Measurements from ENCODE around the gene ANKRD55. TPM values are rescaled to one million over a fixed set of nuclear protein-coding genes. Genes with fewer than 3 reads are reported as not detected.
"Not testable (repeated sequence)": the region's sequence is repeated elsewhere in the genome, so short reads cannot be mapped to it uniquely, and the experiment has no call there.

ANKRD55 gene
- total and polyA plus RNA-seq, 2 donors from 2014 or later: 0.26 to 1.2 TPM

DNA sequence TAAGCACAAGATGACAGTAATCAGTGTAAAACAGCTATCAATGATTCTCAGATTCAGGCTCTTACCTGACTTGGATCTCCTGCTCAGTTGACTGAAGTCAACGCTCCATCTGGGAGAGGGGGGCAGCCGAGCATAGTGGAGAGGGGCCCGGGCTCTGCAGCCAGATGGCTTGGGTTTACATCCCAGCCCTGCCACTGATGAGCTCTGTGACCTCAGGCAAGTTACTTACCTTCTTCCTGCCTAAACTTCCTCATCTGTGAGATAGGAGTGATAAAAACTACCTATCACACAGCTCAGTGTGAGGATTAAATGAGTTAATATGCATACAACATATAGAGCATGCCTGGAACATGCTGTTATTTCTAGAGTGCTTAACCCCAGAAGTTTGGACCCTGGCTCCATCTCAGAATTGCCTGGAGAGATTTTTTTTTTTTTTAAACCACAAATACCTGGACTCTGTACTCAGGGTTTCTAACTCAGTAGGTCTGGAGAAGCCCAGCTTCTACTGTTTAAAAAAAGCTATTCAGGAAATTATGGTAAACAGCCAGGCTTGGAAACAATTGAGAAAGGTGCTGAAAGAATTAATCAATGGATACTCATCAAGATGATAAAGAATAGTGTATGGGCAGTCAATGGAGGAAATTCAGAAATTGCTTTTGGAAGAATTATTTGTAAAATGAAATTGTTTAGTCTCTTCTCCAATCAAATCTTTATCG lies 72.2 kb downstream of the ANKRD55 start:
- Histone ChIP-seq H3K9me3 (ENCODE audit: control insufficient read depth in 2 of 3, insufficient read depth in 1 of 3, low read length in 3 of 3) (no peaks in the 10 kb centered on the region), H3K36me3 (ENCODE audit: control insufficient read depth in 2 of 3, insufficient read depth in 3 of 3, low read length in 3 of 3) (no peaks in the 10 kb centered on the region), H3K27ac (ENCODE audit: low read depth in 2 of 2, low read length in 2 of 2) (peak overlapping the region; percentile 3 to 32), H3K27me3 (ENCODE audit: control insufficient read depth, insufficient read depth, low read length) (no peaks in the 10 kb centered on the region), H3K4me1 (ENCODE audit: control insufficient read depth in 2 of 3, insufficient read depth in 2 of 3, low read depth in 1 of 3, low read length in 3 of 3) (no peaks in the 10 kb centered on the region), H3K4me3 (ENCODE audit: low read length in 3 of 3) (no peak overlapping the region), H3K9ac (ENCODE audit: low read length in 3 of 3) (no peak overlapping the region)
- intact Hi-C loops (cut with DNase I): no loop called here
- DNase-seq: no peak
- no peak for FAIRE-seq
- TF ChIP-seq, protein P1, sequence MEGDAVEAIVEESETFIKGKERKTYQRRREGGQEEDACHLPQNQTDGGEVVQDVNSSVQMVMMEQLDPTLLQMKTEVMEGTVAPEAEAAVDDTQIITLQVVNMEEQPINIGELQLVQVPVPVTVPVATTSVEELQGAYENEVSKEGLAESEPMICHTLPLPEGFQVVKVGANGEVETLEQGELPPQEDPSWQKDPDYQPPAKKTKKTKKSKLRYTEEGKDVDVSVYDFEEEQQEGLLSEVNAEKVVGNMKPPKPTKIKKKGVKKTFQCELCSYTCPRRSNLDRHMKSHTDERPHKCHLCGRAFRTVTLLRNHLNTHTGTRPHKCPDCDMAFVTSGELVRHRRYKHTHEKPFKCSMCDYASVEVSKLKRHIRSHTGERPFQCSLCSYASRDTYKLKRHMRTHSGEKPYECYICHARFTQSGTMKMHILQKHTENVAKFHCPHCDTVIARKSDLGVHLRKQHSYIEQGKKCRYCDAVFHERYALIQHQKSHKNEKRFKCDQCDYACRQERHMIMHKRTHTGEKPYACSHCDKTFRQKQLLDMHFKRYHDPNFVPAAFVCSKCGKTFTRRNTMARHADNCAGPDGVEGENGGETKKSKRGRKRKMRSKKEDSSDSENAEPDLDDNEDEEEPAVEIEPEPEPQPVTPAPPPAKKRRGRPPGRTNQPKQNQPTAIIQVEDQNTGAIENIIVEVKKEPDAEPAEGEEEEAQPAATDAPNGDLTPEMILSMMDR (IDR thresholded peaks at IDR 0.05; ENCODE audit: borderline replicate concordance, extremely low read depth, insufficient read depth): no peak

DNA sequence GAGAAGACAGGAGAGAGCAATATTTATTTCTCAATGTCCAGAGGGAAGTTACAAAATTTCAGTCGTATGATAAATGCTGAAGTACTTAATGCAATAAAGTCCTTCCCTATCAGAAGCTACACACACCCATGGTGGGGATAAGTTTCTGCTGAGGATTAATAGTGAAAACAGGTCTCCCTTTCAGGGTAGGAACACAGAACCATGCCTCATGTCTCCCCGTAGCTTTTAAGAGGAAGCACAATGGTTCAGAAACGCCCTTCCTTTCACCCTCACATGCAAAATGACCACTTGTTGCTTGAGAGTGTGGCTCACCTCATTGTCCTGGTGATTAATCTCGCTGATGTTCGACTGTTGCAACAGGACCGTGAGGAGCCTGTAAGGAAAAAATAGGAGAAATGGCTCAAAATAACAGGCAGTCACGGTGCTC lies 73.6 kb downstream of the ANKRD55 start:
- intact Hi-C loops (cut with DNase I): no loop called here
- peak overlapping the region in 1 of 2 donors; percentile 24 for H3K27ac ChIP-seq (ENCODE audit: low read depth in 2 of 2, low read length in 2 of 2)
- TF ChIP-seq, protein P1 (IDR thresholded peaks at IDR 0.05; ENCODE audit: borderline replicate concordance, extremely low read depth, insufficient read depth): no peak

DNA sequence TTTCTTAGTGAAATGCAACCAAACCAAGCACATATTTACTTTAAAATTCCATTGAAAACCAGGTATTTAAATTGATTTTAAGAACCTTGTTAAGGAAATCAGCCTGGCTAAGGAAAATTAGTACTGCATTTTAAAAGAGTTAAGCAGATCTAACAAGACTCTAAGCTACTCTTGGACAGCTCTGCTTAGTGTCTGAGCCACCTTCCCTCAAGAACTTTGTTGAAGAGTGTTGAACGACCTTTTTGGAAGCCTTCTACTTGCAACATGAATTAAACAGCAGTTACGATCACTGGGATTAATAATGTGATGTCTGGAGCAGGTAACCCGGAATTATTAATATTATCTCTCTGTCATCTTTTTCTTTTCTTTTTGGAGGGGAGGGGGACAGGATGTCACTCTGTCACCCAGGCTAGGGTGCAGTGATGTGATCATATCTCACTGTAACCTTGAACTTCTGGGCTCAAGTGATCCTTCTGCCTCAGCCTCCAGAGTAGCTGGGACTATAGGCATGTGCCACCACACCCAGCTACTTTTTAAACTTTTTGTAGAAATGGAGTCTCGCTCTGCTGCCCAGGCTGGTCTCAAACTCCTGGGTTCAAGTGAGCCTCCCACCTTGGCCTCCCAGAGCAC lies 74.7 kb downstream of the ANKRD55 start:
- intact Hi-C loops (cut with DNase I): no loop called here
- TF ChIP-seq, protein P1 (IDR thresholded peaks at IDR 0.05; ENCODE audit: borderline replicate concordance, extremely low read depth, insufficient read depth): no peak
- H3K27ac ChIP-seq (ENCODE audit: low read depth in 2 of 2, low read length in 2 of 2): no peak overlapping the region
- no peak overlapping the region for H3K4me3 ChIP-seq (ENCODE audit: low read length in 3 of 3)
- H3K9me3 ChIP-seq (ENCODE audit: control insufficient read depth in 2 of 3, insufficient read depth in 1 of 3, low read length in 3 of 3): no peaks in the 10 kb centered on the region
- no peak for DNase-seq
- no peaks in the 10 kb centered on the region for H3K27me3 ChIP-seq (ENCODE audit: control insufficient read depth, insufficient read depth, low read length)
- no peaks in the 10 kb centered on the region for H3K36me3 ChIP-seq (ENCODE audit: control insufficient read depth in 2 of 3, insufficient read depth in 3 of 3, low read length in 3 of 3)
- no peak for FAIRE-seq
- H3K9ac ChIP-seq (ENCODE audit: low read length in 3 of 3): no peak overlapping the region
- H3K4me1 ChIP-seq (ENCODE audit: control insufficient read depth in 2 of 3, insufficient read depth in 2 of 3, low read depth in 1 of 3, low read length in 3 of 3): no peaks in the 10 kb centered on the region

More for the DNA sequence above, 73.6 kb downstream of the ANKRD55 start:
- no peak overlapping the region for H3K4me3 ChIP-seq (ENCODE audit: low read length in 3 of 3)
- H3K9ac ChIP-seq (ENCODE audit: low read length in 3 of 3): no peak overlapping the region
- DNase-seq (no peak), FAIRE-seq (no peak)
- no peaks in the 10 kb centered on the region for H3K4me1 ChIP-seq (ENCODE audit: control insufficient read depth in 2 of 3, insufficient read depth in 2 of 3, low read depth in 1 of 3, low read length in 3 of 3)
- no peaks in the 10 kb centered on the region for H3K36me3 ChIP-seq (ENCODE audit: control insufficient read depth in 2 of 3, insufficient read depth in 3 of 3, low read length in 3 of 3)
- no peaks in the 10 kb centered on the region for H3K27me3 ChIP-seq (ENCODE audit: control insufficient read depth, insufficient read depth, low read length)
- H3K9me3 ChIP-seq (ENCODE audit: control insufficient read depth in 2 of 3, insufficient read depth in 1 of 3, low read length in 3 of 3): no peaks in the 10 kb centered on the region

DNA sequence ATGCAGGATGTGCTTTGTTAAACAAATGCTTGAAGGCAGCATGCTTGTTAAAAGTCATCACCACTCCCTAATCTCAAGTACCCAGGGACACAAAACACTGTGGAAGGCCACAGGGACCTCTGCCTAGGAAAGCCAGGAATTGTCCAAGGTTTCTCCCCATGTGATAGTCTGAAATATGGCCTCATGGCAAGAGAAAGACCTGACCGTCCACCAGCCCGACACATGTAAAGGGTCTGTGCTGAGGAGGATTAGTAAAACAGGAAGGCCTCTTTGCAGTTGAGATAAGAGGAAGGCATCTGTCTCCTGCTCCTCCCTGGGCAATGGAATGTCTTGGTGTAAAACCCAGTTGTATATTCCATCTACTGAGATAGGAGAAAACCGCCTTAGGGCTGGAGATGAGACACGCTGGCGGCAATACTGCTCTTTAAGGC lies 75.9 kb downstream of the ANKRD55 start:
- H3K9ac ChIP-seq (ENCODE audit: low read length in 3 of 3); FAIRE-seq; H3K27ac ChIP-seq (ENCODE audit: low read depth in 2 of 2, low read length in 2 of 2); H3K9me3 ChIP-seq (ENCODE audit: control insufficient read depth in 2 of 3, insufficient read depth in 1 of 3, low read length in 3 of 3); H3K4me3 ChIP-seq (ENCODE audit: low read length in 3 of 3); intact Hi-C loops (cut with DNase I); DNase-seq; H3K27me3 ChIP-seq (ENCODE audit: control insufficient read depth, insufficient read depth, low read length); H3K36me3 ChIP-seq (ENCODE audit: control insufficient read depth in 2 of 3, insufficient read depth in 3 of 3, low read length in 3 of 3); H3K4me1 ChIP-seq (ENCODE audit: control insufficient read depth in 2 of 3, insufficient read depth in 2 of 3, low read depth in 1 of 3, low read length in 3 of 3): not testable (repeated sequence)

DNA sequence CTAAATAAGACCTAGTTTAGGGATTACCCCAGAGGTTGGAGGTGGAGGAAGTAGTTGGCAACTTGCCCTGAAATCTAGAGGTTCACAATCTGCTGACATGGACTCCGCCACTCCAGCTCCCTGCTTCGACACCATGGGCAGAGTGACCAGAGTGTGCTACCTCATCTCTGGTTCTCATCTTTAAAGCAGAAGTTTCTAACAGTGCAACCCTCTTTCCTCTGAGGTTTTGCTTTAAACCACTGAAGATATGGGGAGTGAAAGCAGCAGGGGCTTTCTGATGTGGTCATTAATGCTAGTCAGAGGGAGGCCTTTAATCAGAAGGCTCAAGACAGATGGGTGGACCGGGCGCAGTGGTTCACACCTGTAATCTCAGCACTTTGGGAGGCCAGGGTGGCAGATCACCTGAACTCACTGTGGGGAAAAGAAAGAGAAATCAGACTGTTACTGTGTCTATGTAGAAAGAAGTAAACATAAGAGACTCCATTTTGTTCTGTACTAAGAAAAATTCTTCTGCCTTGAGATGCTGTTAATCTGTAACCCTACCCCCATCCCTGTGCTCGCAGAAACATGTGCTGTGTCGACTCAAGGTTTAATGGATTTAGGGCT lies 76.4 kb downstream of the ANKRD55 start:
- FAIRE-seq; H3K9ac ChIP-seq (ENCODE audit: low read length in 3 of 3); H3K27me3 ChIP-seq (ENCODE audit: control insufficient read depth, insufficient read depth, low read length); H3K27ac ChIP-seq (ENCODE audit: low read depth in 2 of 2, low read length in 2 of 2); H3K36me3 ChIP-seq (ENCODE audit: control insufficient read depth in 2 of 3, insufficient read depth in 3 of 3, low read length in 3 of 3); intact Hi-C loops (cut with DNase I); H3K4me3 ChIP-seq (ENCODE audit: low read length in 3 of 3); DNase-seq; H3K9me3 ChIP-seq (ENCODE audit: control insufficient read depth in 2 of 3, insufficient read depth in 1 of 3, low read length in 3 of 3); H3K4me1 ChIP-seq (ENCODE audit: control insufficient read depth in 2 of 3, insufficient read depth in 2 of 3, low read depth in 1 of 3, low read length in 3 of 3): not testable (repeated sequence)

Data from kidney (tissue), 14 donors.